ENCODE results near the gene RNF187.
"Not testable (repeated sequence)": the region's sequence is repeated elsewhere in the genome, so short reads cannot be mapped to it uniquely, and the experiment has no call there.

Gene RNF187

DNA sequence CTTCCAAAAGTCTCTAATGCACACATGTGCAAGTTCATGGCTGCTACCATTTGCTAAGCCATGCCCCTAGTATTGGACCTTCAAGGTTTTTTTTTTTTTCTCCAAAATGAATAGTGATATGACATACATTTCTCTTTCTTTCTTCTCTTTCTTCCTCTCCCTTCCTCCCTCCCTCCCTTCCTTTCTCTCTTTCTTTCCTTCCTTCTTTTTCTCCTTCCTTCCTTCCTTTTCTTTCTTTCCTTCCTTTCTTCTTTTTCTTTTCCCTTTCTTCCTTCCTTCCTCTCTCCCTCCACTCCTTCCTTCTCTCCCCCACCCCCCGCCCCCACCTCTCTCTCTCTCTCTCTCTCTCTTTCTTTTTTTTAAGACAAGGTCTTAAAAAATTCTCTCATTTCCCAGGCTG, 3.4 kb upstream of the RNF187 start:
- in situ Hi-C loops (cut with HindIII; ENCODE audit: low sequenced_read_pairs) = no loop called here

GRCh38 chr1:228486596-228487335, 416 bp upstream of the RNF187 start:
- in situ Hi-C loops (cut with HindIII; ENCODE audit: low sequenced_read_pairs) = no loop called here

DNA sequence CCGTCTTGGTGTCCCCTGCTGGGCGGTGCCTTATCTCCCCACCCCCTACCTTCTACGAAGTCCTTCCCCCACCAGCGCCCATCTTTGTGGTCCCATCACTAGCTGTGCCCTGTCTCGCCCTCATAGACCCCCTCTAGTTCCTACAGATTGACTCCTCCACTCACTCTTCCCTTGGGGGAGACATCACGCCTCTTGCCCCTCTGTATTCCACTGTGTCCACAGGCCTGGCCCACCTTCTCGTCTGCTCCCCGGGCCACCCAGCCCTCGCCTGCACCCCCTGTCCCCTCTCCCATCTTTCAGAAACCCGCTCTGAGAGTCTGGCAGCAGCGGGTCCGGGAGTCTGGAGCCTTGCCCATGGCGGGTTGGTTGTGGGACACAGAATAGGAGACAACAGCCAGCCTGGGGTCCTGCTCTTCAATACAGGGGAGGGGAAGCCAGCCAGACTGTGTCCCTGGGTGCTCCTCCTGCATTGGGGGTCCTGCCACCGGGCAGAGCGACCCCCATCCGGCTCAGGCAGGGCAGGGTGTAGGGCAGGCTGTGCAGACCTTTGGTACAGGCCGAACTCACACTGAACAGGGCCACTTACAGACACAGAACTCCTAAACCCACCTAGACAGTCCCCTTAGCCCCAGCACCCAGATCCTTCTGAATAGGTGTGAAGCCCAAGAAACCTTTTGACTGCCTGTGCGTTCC, 1.1 kb downstream of the RNF187 start:
- in situ Hi-C loops (cut with HindIII; ENCODE audit: low sequenced_read_pairs) = no loop called here

- in situ Hi-C loops (cut with HindIII; ENCODE audit: low sequenced_read_pairs) = no loop called here
These were observed 1.9 kb downstream of the RNF187 start for GRCh38 chr1:228488818-228489674.

GRCh38 chr1:228490120-228491078, 3.2 kb downstream of the RNF187 start:
- in situ Hi-C loops (cut with HindIII; ENCODE audit: low sequenced_read_pairs) = no loop called here

GRCh38 chr1:228493141-228494043, 6.2 kb downstream of the RNF187 start:
- in situ Hi-C loops (cut with HindIII; ENCODE audit: low sequenced_read_pairs) = no loop called here

DNA sequence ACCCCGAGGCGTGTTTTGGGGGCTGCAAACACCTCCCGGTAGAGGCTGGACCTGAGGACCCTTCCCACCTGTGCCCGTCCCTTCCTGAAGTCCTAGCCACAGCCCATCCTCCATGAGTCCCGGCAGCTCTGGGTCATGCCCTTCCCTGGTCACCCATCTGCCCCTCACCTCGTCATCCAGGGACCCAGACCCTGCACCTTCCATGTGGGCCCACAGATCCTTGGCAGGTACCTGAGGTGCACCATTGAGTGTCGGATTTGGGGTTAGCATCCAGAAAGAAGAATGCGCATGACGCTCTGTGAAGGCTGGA, 6.8 kb downstream of the RNF187 start:
- in situ Hi-C loops (cut with HindIII; ENCODE audit: low sequenced_read_pairs) = no loop called here

- in situ Hi-C loops (cut with HindIII; ENCODE audit: low sequenced_read_pairs) = no loop called here
These were observed 7.2 kb downstream of the RNF187 start for GRCh38 chr1:228494391-228494790.

DNA sequence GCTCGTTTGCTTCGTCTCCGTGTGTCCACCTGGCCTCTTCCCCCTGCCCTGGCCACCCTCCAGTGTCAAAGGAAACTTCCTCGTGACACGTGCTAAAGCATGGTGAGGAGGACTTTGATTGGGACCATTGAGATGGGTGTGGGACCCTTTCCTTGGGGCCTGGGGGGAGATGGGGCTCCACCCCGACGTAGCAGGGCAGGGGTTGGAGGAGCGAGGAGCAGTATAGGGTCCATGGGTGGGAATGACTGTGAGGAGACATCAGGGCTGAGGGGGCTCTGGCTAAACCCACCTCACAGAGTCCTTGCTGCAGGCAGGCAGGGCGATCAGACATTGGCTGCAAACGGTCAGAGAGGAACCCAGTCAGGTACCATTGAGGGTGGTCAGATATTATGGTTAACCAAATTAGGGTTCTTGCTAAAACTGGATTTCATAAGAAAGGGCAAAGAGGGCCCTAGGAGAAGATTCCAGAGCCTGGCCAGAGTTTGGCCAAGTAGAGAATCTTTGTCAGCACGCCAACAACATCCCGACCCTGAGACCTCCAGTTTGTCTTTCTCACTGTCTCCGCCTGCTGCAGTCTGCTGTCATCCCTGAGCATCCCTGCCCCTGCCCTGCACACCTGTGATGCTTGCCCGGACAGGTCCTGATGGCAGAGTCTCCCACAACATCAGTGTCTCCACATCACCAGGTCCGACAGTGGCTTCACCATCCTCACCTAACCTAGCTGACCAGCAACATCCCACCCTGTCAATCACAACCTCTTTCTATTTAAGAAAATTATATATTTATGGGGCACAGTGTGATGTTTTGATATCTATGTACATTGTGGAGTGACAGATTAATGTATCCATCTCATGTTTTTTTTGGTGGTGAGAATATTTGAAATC, 8.0 kb downstream of the RNF187 start:
- in situ Hi-C loops (cut with HindIII; ENCODE audit: low sequenced_read_pairs) = no loop called here

GRCh38 chr1:228496084-228496483, 8.9 kb downstream of the RNF187 start:
- in situ Hi-C loops (cut with HindIII; ENCODE audit: low sequenced_read_pairs) = no loop called here

GRCh38 chr1:228496494-228496893, 9.3 kb downstream of the RNF187 start:
- in situ Hi-C loops (cut with HindIII; ENCODE audit: low sequenced_read_pairs) = no loop called here

DNA sequence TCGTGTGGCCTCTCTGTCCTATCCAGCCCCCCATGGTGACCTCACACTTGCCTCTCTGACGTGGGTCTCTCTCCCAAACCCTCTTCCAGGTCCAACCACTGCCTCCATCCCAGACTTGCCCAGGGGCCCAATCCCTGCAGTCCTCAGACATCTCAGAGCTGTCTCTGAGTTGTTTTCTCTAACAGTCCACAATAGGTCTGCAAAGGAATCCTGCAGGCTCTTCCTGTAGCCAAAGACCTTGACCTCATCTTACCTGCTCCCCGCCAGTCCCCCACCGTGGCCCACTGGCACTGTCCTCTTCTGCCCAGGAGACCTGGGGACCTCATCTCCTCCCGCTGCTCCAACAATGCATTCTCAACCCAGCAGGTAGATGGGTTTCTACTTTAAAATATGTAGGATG, 10.0 kb downstream of the RNF187 start:
- in situ Hi-C loops (cut with HindIII; ENCODE audit: low sequenced_read_pairs) = no loop called here

GRCh38 chr1:228497817-228498216, 10.6 kb downstream of the RNF187 start:
- in situ Hi-C loops (cut with HindIII; ENCODE audit: low sequenced_read_pairs) = no loop called here

- in situ Hi-C loops (cut with HindIII; ENCODE audit: low sequenced_read_pairs) = no loop called here
These were observed 13.1 kb downstream of the RNF187 start for GRCh38 chr1:228500143-228500734.

DNA sequence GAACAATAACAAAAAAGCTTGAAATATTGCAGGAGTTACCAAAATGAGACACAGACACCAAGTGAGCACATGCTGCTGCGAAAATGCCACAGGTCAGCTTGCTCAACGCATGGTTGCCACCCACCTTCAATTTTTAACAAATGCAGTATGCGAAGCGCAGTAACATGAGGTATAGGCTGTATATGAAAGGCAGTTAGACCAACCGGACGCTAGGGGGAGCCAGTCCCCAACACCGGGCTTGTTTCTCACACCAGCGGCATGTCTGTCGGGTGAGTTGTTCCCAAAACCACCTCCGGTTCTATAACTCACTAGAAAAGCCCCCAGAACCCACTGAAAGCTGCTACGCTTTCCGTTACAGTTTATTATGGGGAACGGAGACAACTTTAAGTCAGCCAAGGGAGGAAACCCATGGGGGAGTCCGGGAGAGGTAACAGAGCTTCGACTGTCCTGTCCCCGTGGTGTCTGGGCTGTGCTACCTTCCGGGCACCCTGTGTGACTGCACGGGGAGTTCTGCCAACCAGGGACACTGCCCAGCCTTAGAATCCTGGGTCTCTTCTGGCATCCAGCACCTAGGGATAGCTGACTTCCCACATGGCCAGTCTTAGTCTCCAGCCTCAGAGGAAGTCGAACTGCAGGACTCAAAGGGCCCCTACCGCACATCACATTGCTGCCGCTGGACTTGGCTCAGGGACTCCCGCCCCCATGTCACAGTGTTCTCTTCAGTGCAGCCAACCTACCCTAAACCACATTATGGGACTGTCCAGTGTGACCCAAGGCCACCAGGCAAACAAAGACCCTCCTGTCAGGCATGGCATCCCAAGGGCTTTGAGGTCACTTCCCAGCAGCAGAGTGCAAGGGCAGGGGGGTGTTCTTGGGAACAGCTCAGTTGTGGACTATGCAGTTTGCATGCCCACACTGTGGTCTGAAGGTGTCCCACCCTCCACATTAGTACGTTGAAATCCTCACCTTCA, 14.0 kb downstream of the RNF187 start:
- in situ Hi-C loops (cut with HindIII; ENCODE audit: low sequenced_read_pairs) = no loop called here

DNA sequence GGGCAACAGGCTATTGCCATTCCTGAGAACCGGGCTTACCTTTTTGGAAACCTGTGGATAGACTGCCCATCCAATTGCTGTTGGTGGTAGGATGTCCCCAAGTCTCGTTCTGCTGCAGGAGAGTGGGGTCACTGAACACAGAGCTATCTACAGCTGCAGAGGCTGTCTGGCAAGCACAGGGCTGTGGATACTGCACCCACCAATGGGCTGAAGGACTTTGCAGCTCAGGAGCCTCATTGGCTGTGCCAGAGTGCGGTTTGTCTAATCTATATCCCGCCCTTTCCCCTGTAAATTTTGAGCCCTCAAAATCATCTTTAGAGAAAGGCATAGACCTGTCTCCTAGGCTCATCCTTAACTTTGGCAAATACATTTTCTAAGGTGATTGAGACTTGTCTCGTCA, 15.3 kb downstream of the RNF187 start:
- in situ Hi-C loops (cut with HindIII; ENCODE audit: low sequenced_read_pairs) = no loop called here

DNA sequence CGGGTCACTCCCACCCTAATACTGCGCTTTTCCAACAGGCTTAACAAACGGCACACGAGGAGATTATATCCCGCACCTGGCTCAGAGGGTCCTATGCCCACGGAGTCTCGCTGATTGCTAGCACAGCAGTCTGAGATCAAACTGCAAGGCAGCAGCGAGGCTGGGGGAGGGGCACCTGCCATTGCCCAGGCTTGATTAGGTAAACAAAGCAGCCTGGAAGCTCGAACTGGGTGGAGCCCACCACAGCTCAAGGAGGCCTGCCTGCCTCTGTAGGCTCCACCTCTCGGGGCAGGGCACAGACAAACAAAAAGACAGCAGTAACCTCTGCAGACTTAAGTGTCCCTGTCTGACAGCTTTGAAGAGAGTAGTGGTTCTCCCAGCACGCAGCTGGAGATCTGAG, 18.8 kb downstream of the RNF187 start:
- in situ Hi-C loops (cut with HindIII; ENCODE audit: low sequenced_read_pairs) = not testable (repeated sequence)

Measured in endothelial cell of hepatic sinusoid (primary cell).